Loucy (cell line): Measurements from ENCODE around the gene JADE2.

ENCODE experiments used
- H2AFZ ChIP-seq: fragments of 200-600 bp; sonication (generic); 2 replicates; pipeline ENCODE4 v1.6.0; 2016; ENCODE audit warnings: antibody characterized with exemption, mild to moderate bottlenecking, low read length, moderate library complexity
- H3F3A ChIP-seq: fragments of 200-600 bp; 2 replicates; pipeline ENCODE4 v1.6.0; 2016; ENCODE audit warnings: antibody characterized with exemption, low read depth, mild to moderate bottlenecking
- H3K27me3 ChIP-seq: fragments of 200-600 bp; sonication (generic); 2 replicates; pipeline ENCODE4 v1.6.1; 2014; ENCODE audit warnings: low read length, mild to moderate bottlenecking; ENCODE audit not compliant: insufficient read depth, poor library complexity, severe bottlenecking
- H3K36me3 ChIP-seq: fragments of 200-600 bp; sonication (generic); 2 replicates; pipeline ENCODE4 v1.6.1; 2016; ENCODE audit warnings: low read length; ENCODE audit not compliant: insufficient read depth
- H3K4me1 ChIP-seq: fragments of 200-600 bp; sonication (generic); 2 replicates; pipeline ENCODE4 v1.5.1; 2014; ENCODE audit warnings: low read length, mild to moderate bottlenecking; ENCODE audit not compliant: insufficient read depth, poor library complexity, severe bottlenecking
- H3K4me2 ChIP-seq: fragments of 200-600 bp; sonication (generic); 2 replicates; pipeline ENCODE4 v1.6.0; 2014; ENCODE audit warnings: antibody characterized with exemption, low read length, low read depth, mild to moderate bottlenecking; ENCODE audit not compliant: poor library complexity, severe bottlenecking
- H3K4me3 ChIP-seq: fragments of 200-600 bp; sonication (generic); 2 replicates; pipeline ENCODE4 v1.5.1; 2014; ENCODE audit warnings: low read length, mild to moderate bottlenecking, mixed read lengths; ENCODE audit not compliant: poor library complexity, severe bottlenecking
- H3K79me2 ChIP-seq: fragments of 200-600 bp; sonication (generic); 2 replicates; pipeline ENCODE4 v1.6.1; 2014; ENCODE audit warnings: low read length; ENCODE audit not compliant: insufficient read depth
- H3K9ac ChIP-seq: fragments of 200-600 bp; sonication (generic); 2 replicates; pipeline ENCODE4 v1.6.0; 2014; ENCODE audit warnings: mild to moderate bottlenecking, low read depth, low read length, moderate library complexity; ENCODE audit not compliant: poor library complexity, severe bottlenecking
- H3K9me2 ChIP-seq: fragments of 200-600 bp; sonication (generic); replicated peaks from 2 replicates; pipeline ENCODE4 v1.6.1; 2016; ENCODE audit warnings: low read depth, low read length, mixed read lengths
- H3K9me3 ChIP-seq: fragments of 200-600 bp; sonication (generic); 2 replicates; pipeline ENCODE4 v1.6.1; 2014; ENCODE audit warnings: mild to moderate bottlenecking, antibody characterized with exemption, low read length, low read depth; ENCODE audit not compliant: insufficient read depth
- H4K20me1 ChIP-seq: fragments of 200-600 bp; sonication (generic); 2 replicates; pipeline ENCODE4 v1.6.0; 2014; ENCODE audit warnings: antibody characterized with exemption, low read length, mild to moderate bottlenecking; ENCODE audit not compliant: insufficient read depth, poor library complexity, severe bottlenecking
- EZH2phosphoT487 ChIP-seq: fragments of 200-600 bp; IDR thresholded peaks from 2 replicates; pipeline ENCODE4 v1.6.1; 2018; ENCODE audit warnings: antibody characterized with exemption, mild to moderate bottlenecking, moderate library complexity, borderline replicate concordance
- TF ChIP-seq, protein P1 (sequence below): fragments of 200-600 bp; sonication (generic); conservative IDR thresholded peaks from 2 replicates; pipeline ENCODE4 v1.5.1; 2014; ENCODE audit warnings: mild to moderate bottlenecking, antibody characterized with exemption, low read length

Gene JADE2

GRCh38 chr5:134577796-134578577 is 52.5 kb downstream of the JADE2 start:
- Histone ChIP-seq H3K9ac (no peak overlapping the region), H3K4me2 (no peak overlapping the region), H3K9me2 (no peaks in the 10 kb centered on the region), H3K79me2 (no peaks in the 10 kb centered on the region), H3K9me3 (no peaks in the 10 kb centered on the region), H3K4me1 (no peaks in the 10 kb centered on the region), H3K36me3 (peaks cover 57% of the 10 kb centered on the region; the same call in 1 of the 2 replicates), H3K4me3 (no peak overlapping the region), H3K27me3 (no peaks in the 10 kb centered on the region), H3F3A (no peaks in the 10 kb centered on the region), H2AFZ (no peak overlapping the region), H4K20me1 (no peaks in the 10 kb centered on the region)
- TF ChIP-seq EZH2phosphoT487: no peak
- TF ChIP-seq, protein P1, sequence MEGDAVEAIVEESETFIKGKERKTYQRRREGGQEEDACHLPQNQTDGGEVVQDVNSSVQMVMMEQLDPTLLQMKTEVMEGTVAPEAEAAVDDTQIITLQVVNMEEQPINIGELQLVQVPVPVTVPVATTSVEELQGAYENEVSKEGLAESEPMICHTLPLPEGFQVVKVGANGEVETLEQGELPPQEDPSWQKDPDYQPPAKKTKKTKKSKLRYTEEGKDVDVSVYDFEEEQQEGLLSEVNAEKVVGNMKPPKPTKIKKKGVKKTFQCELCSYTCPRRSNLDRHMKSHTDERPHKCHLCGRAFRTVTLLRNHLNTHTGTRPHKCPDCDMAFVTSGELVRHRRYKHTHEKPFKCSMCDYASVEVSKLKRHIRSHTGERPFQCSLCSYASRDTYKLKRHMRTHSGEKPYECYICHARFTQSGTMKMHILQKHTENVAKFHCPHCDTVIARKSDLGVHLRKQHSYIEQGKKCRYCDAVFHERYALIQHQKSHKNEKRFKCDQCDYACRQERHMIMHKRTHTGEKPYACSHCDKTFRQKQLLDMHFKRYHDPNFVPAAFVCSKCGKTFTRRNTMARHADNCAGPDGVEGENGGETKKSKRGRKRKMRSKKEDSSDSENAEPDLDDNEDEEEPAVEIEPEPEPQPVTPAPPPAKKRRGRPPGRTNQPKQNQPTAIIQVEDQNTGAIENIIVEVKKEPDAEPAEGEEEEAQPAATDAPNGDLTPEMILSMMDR: peak; percentile 68

GRCh38 chr5:134578578-134579283 is 53.3 kb downstream of the JADE2 start:
- H3K9me2 ChIP-seq: no peaks in the 10 kb centered on the region
- no peaks in the 10 kb centered on the region for H3F3A ChIP-seq
- peaks cover 50% of the 10 kb centered on the region; the same call in 1 of the 2 replicates for H3K36me3 ChIP-seq
- H4K20me1 ChIP-seq: no peaks in the 10 kb centered on the region
- no peaks in the 10 kb centered on the region for H3K79me2 ChIP-seq
- no peak for TF ChIP-seq EZH2phosphoT487
- TF ChIP-seq, protein P1: no peak
- no peaks in the 10 kb centered on the region for H3K4me1 ChIP-seq
- no peaks in the 10 kb centered on the region for H3K27me3 ChIP-seq
- H3K4me3 ChIP-seq: no peak overlapping the region
- H3K9me3 ChIP-seq: no peaks in the 10 kb centered on the region
- H3K4me2 ChIP-seq: no peak overlapping the region
- H3K9ac ChIP-seq: no peak overlapping the region
- H2AFZ ChIP-seq: no peak overlapping the region

DNA sequence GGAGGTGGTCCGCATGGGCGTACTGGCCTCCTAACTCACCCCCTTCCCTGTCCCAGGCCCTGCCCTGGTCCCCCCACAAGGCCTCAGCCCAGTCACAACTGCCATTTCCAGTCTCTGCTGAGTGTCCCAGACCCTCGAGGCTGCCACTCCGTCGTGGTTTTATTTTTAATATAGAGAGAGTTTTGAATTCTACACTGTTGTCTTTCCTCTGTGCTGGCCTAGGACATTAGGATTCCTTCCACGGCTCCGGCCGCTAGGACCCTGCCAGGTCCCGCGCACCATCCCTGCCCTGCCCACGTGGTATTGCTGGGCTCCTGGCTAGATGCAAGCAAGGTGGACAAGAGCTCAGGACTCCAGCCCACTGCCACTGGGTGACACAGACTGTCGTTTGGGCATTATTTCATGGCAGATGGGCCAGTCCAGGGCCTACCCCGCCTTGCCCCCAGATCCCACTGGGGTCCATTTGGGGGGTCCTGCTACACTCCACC is 53.9 kb downstream of the JADE2 start:
- Histone ChIP-seq H4K20me1 (no peaks in the 10 kb centered on the region), H3K9me2 (no peaks in the 10 kb centered on the region), H2AFZ (no peak overlapping the region), H3K9me3 (no peaks in the 10 kb centered on the region), H3K36me3 (peaks cover 45% of the 10 kb centered on the region; the same call in 1 of the 2 replicates), H3K79me2 (no peaks in the 10 kb centered on the region), H3K4me3 (no peak overlapping the region), H3K27me3 (no peaks in the 10 kb centered on the region), H3K4me2 (no peak overlapping the region), H3K4me1 (no peaks in the 10 kb centered on the region), H3K9ac (no peak overlapping the region), H3F3A (no peaks in the 10 kb centered on the region)
- TF ChIP-seq, protein P1: no peak
- TF ChIP-seq EZH2phosphoT487: no peak
